NCI-H345 (cell line): Measurements from ENCODE around the gene IPO4.

ENCODE experiments used
- DNase-seq: peaks from one replicate; lab custom pipeline; 2025; lab: John Stamatoyannopoulos, UW

IPO4 gene

GRCh38 chr14:24131549-24131966 is 57.1 kb downstream of the IPO4 start:
- DNase-seq = no peak

- DNase-seq = no peak
These were observed 57.7 kb downstream of the IPO4 start for GRCh38 chr14:24130717-24131548.

- no peak for DNase-seq
These were observed 58.3 kb downstream of the IPO4 start, which contains the start of gene FITM1 for GRCh38 chr14:24130380-24130716. Gene FITM1, plus strand, starts transcription at chr14:24130659. Its CDS starts 905 bp downstream, at chr14:24131564.
